GM12872 (cell line): Measurements from ENCODE around the gene ASPG.

ENCODE experiments used
- TF ChIP-seq, protein P1 (sequence below): IDR thresholded peaks from 3 replicates; pipeline ENCODE4 v1.5.1; 2011; ENCODE audit warnings: low read depth, mild to moderate bottlenecking, low read length, moderate library complexity; ENCODE audit not compliant: insufficient read depth

ASPG gene

DNA sequence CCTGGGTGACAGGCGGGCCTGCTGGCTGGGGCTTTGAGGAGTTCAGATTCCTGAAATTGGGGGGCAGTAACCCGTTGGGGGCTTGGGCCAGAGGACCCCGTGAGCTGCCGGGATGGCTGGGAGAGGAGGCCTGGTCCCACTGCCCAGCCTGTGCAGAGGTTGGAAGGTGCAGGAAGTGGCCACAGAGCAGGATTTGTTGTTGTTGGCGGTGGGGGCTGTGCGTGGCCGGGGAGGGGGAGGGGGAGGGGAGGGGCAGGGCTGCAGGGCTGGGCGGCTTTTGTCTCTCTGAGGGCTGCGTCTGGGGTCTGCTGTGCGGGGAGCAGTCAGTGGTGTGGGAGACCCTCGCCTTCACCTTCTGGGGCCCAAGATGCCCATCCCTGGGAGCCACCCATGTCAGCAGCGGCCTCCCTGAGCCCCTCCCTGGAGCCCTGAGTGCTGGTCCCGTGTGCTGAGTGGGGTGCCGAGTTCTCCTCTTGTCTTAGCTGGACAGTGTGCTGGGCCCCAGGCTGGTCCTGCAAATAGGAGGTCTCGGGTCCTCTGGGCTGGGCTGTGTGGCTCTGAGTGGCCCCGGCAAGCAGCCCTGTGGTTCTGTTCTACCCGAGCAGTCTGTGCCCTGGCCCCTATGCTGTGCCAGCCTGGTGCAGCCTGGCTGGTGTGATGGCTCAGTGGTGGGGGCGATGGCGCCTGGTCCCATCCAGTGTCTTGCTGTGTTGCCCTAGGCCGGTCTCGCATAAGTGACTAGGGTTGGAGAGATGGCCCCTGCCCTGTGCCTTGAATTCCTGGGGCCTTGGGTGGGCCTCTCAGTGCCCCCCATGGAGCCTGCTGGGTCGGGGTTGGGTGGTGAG lies 63.2 kb downstream of the ASPG start:
- TF ChIP-seq, protein P1, sequence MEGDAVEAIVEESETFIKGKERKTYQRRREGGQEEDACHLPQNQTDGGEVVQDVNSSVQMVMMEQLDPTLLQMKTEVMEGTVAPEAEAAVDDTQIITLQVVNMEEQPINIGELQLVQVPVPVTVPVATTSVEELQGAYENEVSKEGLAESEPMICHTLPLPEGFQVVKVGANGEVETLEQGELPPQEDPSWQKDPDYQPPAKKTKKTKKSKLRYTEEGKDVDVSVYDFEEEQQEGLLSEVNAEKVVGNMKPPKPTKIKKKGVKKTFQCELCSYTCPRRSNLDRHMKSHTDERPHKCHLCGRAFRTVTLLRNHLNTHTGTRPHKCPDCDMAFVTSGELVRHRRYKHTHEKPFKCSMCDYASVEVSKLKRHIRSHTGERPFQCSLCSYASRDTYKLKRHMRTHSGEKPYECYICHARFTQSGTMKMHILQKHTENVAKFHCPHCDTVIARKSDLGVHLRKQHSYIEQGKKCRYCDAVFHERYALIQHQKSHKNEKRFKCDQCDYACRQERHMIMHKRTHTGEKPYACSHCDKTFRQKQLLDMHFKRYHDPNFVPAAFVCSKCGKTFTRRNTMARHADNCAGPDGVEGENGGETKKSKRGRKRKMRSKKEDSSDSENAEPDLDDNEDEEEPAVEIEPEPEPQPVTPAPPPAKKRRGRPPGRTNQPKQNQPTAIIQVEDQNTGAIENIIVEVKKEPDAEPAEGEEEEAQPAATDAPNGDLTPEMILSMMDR = no peak

DNA sequence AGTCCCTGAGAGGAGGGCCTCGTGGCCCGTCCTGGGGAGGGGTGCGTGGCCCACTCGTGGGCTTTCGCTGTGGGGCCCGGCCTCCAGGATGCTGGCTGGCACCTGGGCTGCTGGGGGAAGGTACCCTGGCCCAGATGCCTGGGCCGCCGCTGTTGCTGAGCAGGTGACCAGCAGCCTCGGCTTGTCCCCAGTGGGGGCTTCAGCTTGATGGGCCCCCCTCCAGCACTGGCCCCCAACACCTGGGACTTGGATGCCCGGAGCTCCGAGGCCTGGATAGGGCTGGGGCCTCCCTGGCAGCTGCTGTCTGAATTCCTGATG lies 63.7 kb downstream of the ASPG start:
- TF ChIP-seq, protein P1 = no peak

DNA sequence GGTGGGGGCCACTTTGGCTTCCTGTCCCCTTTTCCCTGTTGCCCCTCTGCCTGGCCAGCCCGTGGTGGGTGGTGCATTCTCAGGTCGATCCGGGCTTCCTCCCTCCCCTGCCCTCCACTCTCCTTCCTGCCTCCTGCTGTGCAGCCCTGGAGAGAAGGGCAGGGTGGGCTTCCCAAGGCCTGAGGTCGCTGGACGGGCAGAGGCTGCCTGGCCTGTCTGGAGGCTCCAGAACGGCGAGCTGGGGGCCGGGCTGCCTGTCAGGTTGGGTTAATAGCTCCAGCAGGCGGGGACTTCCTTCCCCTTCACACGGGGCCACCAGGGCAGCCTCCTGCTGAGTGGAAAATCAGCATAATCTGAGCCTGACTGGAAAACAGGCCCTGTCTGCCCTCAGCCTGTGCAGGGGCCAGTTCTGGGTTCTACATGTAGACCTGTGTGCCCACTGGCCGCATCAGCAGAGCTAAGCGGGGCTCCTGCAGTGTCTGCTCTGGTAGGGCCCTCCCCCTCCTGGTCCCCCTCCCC lies 64.2 kb downstream of the ASPG start:
- TF ChIP-seq, protein P1 = no peak

DNA sequence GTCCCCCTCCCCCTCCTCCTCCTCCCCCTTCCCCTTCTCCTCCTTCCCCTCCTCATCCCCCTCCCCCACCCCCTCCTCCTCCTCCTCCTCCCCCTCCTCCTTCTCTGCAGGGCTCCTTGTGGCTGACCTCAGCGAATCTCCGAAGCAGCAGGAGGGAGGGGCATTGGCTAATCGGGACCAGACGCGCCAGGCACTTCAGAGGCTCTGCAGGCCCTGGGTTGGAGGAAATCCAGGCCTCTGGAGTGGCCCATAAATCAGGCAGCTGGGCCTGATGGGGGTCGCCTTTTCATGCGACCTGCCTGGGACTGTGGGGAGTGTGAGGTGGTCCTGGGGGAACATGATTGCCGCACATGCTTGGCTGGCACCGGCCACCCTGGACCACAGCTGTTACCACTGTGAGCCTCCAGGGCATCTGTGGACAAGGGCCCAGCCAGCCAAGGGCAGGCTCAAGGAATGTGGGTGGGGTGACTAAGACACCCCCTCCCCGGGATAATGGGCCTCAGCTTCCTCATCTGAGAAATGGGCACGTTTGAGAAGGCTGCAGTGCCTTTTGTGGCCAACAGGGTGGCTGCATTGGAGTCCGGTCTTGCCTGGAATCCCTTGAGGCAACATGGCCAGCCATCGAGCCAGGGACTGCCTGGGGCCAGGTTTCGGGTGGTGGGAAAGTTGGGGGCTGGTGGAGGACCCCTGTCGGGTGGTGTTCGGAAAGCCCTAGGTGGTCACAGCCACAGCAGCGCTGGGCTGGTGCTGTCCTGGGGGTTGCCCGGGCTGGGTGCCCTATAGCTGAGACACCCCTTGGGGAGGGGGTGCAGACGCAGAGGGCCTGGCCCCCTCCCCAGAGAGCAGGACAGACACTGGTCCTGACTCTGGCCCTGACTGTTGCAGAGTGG lies 64.9 kb downstream of the ASPG start:
- TF ChIP-seq, protein P1 = peak; percentile 70

DNA sequence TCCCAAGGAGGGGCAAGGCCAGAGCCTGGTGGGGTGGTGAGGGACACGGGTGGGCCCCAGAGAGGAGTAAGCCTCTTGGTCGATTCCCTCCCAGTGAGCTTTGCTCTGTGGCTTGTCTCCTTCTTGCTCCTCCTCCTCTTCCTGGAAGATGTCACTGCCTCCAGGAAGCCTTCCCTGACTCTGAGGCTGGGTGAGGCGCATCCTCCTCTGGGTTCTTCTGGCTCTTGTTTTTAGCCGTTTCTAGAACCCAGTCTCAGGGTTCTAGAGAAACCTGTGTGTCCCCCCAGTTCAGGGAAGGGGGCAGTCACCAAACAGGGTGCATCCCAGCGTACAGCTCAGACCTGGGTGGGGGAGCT lies 65.5 kb downstream of the ASPG start:
- TF ChIP-seq, protein P1 = no peak

DNA sequence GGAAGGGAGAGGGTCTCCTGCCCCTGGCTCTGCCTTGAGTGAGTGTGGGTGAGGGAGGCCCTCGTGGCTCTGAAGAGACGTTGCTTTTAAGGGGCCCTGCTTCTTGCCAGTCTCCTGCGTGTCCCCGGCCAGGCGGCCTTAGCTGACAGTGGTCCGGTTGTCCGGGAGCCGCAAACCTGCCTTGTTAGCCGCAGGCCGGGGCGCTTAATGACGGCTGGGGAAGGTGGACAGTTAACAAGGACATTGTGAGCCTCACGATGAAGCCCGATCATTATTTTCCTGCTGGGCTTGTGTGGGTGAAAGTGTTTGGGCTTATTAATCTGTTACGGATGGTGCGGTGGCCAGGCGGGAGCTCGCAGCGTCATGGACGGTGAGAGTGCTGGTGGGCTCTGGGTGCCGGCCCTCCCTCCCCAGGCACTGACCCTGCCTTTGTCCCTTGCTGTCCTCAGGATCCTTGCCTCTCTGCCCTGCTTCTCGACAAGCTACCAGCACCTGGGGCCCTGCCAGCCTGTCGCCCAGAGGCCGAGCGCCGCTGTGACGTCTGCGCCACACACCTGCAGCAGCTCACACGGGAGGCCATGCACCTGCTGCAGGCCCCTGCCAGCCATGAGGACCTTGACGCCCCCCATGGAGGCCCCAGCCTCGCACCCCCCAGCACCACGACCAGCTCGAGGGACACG lies 66.2 kb downstream of the ASPG start:
- TF ChIP-seq, protein P1 = no peak

DNA sequence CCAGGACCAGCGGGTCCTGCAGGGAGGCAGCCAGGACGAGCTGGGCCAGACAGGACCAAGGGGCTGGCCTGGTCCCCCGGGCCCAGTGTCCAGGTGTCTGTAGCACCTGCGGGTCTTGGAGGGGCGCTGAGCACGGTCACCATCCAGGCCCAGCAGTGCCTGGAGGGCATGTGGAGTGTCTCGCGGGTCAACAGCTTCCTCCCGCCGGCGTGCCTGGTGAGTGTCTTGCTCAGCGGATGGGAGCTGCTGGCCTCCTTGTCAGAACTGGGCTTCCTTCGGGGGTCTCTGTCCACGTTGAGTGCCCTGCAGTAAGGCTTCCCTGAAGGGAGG lies 66.7 kb downstream of the ASPG start:
- TF ChIP-seq, protein P1 = no peak
